Omental fat pad (tissue), 4 donors: ENCODE data around the gene SP1. TPM values are rescaled to one million over a fixed set of nuclear protein-coding genes. Genes with fewer than 3 reads are reported as not detected.
"Not testable (repeated sequence)": the region's sequence is repeated elsewhere in the genome, so short reads cannot be mapped to it uniquely, and the experiment has no call there.

Experiments used
- ATAC-seq: fragments of 150-250 bp; one replicate; pipeline ENCODE4 v1.9.1; 2016; ENCODE audit warnings: mild to moderate bottlenecking, moderate library complexity; ENCODE audit not compliant: low FRiP score
- DNase-seq: peaks from one replicate; pipeline ENCODE4 v3.0.0-alpha.2; 2019; ENCODE audit warnings: low spot score
- total RNA-seq, 4 donors: library from RNA; depleted of rRNA; stranded (reverse); fragments of >200 nt; gene quantifications; one replicate each; pipeline ENCODE4 v1.1.0, GENCODE V29; 2016
- TF ChIP-seq, protein P1 (sequence below), 3 donors: fragments of 450-650 bp; IDR thresholded peaks; one replicate each; pipeline ENCODE4 v1.5.1; 2016 to 2017; ENCODE audit warnings: antibody characterized with exemption in 3 of 3, mild to moderate bottlenecking in 3 of 3, moderate library complexity in 2 of 3

The SP1 gene
- total RNA-seq, 4 donors from 2014 or later, result 53.1 to 73.8 (median 62.2) TPM

DNA sequence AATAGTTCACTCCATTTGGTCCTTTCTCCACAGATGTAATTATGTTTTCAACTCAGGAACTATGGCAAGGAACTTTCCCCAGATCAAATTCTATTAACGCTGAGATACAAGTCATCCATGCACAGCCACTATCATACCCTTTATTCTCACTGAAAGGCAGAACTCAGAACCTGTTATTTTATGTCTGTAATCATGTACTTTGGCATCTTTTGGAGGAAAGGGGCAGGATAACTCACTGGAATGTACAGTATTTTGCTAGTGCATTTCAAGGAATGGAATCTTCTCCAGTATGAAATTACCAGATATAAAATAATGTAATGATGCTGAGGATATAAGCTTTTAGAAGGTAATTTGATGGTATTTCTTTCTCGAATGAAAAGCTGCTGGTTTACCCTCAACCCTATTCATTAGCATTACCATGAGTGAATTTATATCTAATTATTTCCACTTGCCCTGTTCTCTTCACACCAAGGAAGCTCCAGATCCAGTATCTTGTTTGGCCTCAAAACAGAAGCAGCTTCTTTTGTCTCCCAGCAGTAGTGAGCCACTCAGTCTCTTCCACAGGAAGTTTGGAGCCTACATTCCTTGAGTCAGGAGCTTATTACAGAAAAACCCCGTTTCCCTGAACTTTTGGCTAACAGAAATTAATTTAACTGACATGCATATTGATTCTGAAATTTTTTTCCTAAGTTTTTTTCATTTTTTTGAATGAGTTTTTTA is 33.7 kb downstream of the SP1 start:
- no peak for ATAC-seq
- TF ChIP-seq, protein P1, sequence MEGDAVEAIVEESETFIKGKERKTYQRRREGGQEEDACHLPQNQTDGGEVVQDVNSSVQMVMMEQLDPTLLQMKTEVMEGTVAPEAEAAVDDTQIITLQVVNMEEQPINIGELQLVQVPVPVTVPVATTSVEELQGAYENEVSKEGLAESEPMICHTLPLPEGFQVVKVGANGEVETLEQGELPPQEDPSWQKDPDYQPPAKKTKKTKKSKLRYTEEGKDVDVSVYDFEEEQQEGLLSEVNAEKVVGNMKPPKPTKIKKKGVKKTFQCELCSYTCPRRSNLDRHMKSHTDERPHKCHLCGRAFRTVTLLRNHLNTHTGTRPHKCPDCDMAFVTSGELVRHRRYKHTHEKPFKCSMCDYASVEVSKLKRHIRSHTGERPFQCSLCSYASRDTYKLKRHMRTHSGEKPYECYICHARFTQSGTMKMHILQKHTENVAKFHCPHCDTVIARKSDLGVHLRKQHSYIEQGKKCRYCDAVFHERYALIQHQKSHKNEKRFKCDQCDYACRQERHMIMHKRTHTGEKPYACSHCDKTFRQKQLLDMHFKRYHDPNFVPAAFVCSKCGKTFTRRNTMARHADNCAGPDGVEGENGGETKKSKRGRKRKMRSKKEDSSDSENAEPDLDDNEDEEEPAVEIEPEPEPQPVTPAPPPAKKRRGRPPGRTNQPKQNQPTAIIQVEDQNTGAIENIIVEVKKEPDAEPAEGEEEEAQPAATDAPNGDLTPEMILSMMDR (IDR thresholded peaks at IDR 0.05), result no peak
- no peak for DNase-seq

DNA sequence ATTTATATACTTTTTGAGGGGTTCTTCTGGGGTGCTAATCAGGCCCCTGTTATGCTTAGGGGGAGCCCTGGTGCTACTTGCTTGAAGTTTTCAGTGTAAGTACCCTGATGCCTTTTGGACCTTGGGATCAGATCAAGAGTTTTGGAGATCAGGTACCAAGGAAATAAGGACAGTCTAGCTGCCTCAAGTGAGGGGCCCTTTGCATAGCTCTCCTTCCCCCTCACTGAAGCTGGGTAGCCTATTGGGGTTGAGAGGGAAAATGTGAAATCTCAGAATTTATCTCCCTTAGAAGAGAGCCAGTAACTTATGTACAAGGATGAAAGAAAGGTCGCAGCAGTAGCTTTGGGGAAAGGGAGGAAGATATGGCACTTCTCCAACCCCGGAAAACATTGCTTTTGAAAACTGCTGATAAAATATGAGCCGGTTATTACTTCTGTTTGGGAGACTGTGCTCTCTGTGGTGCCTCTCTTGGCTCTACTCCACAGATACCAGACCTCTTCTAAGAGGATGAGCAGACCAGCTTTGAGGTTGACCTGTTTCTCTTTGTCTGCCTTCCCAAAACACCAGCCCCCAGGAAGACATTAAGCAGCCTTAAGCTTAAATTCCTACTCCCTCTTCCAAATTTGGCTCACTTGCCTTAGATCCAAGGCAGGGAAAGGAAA is 34.9 kb downstream of the SP1 start:
- ATAC-seq, result no peak
- DNase-seq, result no peak
- TF ChIP-seq, protein P1 (IDR thresholded peaks at IDR 0.05), result no peak

DNA sequence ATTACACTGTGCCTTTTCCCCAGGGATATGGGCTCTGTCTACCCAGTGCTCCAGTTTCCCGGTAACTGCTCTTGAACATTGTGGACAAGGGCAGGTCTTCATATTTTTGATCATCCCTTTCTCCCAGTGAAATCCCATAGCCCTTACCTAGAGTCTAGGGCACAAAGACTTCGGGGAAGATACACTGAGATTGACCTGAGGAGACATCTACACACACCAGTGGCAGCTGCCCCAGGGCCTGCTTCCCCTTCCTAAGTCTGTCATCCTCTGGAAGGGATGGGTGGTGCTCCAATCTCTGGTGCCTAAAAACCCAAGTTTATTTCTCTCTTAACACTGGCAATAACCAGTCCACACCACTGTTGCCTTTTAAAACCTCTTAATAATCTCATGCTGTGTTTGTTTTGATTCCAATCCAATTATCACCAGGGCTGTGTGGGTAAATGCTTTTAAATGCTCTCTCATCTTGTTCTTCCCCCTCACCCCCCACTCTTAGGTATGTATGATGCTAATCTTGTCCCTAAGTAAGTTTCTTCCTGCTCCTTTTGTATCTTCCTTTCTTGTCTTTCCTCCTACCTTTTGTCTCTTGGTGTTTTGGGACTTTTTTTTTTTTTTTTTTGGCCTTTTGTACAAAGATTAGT is 35.9 kb downstream of the SP1 start:
- not testable (repeated sequence) for ATAC-seq, DNase-seq

DNA sequence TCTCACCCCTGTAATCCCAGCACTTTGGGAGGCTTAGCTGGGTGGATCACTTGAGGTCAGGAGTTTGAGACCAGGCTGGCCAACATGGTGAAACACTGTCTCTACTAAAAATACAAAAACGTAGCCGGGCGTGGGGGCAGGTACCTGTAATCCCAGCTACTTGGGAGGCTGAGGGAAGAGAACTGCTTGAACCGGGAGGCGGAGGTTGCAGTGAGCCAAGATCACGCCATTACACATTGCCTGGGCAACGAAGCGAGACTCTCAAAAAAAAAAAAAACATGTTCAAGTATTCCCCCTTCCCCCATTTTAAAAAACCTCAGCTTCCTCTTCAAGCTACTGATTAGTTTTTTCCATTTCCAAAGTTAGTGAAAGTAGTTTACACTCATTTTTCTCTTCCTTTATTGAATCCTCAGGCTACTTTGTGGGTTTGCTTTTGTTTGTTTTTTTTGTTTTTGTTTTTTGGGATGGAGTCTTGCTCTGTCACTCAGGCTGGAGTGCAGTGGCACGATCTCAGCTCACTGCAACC is 37.4 kb downstream of the SP1 start:
- DNase-seq, ATAC-seq: not testable (repeated sequence)

DNA sequence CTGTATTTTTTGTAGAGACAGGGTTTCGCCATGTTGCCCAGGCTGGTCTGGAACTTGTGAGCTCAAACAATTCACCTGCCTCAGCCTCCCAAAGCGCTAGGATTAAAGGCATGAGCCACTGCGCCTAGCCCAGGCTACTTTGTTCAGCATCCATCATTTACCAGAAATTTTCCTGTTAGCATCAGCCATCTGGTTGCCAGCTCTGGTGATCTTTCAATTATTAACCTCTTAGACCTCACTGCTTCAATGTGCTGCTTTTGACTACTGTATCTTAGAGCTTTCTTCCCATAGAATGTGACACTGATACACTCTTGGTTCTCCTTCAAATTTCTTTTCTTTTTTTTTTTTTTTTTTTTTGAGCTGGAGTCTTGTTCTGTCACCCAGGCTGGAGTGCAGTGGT is 38.2 kb downstream of the SP1 start:
- no peak for DNase-seq
- TF ChIP-seq, protein P1 (IDR thresholded peaks at IDR 0.05), result no peak
- ATAC-seq, result no peak

DNA sequence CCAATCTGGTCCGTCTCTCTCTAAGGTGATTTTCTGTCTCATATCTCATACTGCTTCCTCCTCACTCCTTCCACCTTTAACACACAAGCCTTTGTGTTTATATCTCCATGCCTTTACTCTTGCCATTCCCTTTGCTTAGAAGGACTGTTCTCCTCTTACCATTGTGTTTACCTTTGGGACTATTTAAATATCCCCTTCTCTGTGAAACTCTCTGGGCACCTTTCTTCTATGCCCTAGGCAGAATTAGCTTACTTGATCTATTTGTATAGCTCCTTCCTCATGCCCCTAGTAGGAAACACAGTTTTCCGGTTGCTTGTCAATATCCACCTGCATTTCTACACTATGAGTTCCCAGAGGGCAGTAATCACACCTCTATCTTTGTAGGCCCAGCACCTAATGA is 39.8 kb downstream of the SP1 start:
- ATAC-seq (no peak), DNase-seq (no peak)
- TF ChIP-seq, protein P1 (IDR thresholded peaks at IDR 0.05), result no peak

DNA sequence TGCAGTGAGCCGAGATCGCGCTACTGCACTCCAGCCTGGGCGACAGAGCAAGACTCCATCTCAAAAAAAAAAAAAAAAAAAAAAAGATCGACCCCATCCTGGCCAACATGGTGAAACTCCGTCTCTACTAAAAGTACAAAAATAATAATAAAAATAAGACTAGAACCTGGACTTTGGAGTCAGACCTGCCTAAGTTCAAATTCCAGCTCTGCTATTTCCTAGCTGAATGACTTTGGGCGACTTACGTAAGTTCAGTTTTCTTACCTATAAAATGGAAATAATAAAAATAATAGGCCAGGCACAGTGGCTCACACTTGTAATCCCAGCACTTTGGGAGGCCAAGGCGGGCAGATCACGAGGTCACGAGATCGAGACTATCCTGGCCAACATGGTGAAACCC is 42.3 kb downstream of the SP1 start:
- ATAC-seq, DNase-seq: not testable (repeated sequence)

DNA sequence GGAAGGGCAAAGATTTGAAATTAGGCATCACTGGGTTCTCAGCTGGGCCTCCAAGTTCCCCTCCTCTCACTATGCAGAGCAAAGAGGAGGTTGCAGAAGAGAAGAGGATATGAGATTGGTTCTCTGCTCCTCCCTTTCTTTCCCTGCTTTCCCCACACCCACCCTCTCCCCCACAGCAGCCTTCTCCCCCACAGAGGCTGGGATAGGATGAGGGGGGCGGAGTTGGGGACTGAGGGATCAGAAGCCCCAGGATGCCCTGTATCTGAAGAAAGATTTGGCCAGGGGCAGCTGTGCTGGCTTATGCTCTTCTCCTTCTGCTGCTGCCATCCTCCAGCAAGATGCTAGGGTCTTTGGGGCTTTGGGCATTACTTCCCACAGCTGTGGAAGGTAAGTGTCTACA is 43.6 kb downstream of the SP1 start, which contains the start of gene AMHR2:
Gene AMHR2 (plus strand): TSS at position 259 of the 400 bp plus-strand sequence. CDS start 80 bp downstream, at position 339.
- ATAC-seq (no peak), DNase-seq (no peak)
- TF ChIP-seq, protein P1 (IDR thresholded peaks at IDR 0.05), result no peak
